NCI-H1436 (cell line): ENCODE measurements around the gene MED15.

Source experiments
- DNase-seq: peaks from one replicate; lab custom pipeline; 2025; lab: John Stamatoyannopoulos, UW

The MED15 gene

DNA sequence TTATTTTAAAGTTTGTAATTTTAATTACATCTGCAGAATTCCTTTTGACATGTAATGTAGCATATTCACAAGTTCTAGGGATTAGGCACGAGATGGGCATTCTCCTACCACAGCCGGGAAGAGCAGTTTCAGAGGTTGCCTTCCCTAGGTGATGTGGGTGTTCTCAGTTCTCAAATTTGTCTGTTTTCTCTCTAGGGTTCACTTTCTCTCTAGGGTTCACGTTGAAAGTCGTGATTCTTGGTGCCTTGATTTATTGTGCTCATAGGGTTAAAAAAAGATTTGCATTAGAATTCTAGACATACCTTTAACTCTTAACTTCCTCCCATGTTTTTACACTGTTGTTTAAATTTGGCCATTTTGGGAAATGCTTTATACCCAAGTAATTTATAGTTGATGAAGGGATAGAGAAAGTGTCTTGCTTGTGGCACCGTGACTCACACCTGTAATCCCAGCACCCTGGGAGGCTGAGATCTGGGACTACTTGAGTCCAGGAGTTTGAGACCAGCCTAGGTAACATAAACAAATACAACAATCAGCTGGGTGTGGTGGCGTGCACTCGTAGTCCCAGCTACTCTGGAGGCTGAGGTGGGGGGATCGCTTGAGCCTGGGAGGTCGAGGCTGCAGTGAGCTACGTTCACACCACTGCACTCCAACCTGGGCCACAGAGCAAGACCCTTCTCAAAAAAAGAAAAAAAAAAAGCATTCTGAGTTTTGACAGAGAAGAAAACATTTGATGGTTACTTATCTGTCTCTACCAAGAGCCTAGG lies 3.6 kb downstream of the MED15 start:
- DNase-seq, result no peak

DNA sequence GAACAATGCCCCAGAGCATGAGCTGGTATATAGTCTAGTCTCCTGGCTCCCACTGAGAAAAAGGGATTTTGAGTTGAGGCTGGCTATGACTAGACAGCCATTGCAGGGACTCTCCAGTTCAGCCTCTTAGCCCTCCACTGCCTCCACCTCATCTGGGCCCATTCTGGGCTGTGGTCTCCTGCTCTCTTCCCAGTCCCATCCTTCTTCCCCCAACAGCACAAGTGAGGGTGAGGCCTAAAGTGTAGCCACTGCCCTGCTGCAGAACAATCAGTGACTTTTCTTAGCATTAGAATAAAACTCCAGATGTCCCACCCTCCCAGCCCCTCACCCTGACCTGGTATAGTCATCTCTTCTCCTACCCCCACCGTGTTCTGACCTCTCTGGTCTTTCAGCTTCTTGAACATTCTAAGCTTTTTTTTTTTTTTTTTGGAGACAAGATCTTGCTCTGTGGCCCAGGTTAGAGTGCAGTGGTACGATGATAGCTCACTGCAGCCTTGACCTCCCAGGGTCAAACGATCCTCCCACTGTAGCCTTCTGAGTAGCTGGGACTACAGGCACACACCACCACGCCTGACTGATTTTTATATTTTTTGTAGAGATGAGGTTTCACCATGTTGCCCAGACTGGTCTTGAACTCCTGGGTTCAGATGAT lies 4.3 kb downstream of the MED15 start:
- no peak for DNase-seq

DNA sequence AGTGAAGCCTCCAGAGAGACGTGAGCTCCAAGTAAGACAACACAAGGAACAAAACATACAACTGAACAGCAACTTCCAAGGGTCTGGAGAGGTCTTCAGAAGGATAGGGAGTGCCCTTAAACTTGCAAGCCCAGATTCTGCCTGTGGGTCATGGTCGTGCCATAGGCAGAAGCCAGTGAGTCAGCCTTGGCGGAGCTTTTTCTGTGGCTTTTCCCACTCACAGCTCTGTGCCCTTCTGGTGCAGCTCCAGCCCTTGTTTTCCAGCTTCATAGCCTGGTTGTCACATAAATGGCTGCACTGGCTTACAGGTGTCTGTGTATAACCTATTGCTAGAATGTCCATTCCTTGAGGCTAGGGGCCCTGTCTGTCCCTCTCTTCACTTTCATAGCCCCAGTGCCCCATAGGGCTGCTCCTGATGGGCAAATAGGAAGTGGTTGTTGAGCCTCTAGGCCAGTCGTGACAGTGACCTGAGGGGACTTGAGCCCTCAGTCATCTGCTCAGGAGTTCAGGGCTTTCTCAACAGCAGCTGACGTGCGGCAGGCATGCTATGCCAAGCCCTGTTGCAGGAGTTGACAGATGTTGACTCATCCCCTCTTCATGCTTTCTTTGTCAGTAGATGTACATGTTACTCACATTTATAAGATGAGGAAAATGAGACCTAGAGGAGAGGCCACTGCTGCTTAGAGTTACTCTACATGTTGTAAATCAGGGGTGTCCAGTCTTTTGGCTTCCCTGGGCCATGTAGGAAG lies 7.4 kb downstream of the MED15 start:
- DNase-seq, result no peak

DNA sequence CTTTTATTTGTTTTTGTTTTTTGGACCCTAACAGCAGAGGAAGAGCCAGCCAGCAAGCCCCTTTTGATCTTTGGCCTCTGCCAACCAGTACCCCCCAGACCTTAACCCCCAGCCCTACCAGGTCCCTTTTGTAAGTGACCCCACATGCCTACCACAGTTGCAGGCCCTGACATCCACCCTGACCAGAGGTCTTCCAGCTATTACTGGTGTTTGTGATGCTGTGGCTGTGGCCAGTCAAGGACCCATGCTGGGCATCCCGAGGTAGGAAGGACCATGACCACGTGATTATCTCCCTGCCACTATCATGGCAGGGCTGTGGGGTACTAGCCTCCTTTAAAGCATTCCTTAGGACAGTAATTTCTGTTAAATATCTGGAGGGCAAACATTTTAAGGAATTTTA lies 9.0 kb downstream of the MED15 start:
- no peak for DNase-seq

DNA sequence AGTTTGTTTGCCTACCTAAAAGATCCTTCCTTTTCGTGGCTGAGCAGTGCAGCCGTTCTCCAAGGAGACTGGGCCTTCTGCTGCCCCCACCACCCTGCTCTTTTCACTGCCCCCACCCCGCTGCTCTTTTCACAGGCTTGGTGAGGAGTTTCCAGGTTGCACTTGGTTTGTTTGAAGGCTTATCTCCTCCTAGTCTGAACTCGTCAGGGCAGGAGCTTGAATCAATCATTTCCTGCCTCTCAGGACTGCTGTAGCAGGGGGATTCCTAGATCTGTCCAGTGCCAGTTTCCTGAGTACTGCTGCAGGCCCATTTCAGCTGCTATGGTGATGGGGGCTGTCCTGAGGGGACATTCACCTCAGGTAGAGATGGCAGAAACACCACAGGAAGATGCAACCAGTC lies 10.0 kb downstream of the MED15 start:
- no peak for DNase-seq

DNA sequence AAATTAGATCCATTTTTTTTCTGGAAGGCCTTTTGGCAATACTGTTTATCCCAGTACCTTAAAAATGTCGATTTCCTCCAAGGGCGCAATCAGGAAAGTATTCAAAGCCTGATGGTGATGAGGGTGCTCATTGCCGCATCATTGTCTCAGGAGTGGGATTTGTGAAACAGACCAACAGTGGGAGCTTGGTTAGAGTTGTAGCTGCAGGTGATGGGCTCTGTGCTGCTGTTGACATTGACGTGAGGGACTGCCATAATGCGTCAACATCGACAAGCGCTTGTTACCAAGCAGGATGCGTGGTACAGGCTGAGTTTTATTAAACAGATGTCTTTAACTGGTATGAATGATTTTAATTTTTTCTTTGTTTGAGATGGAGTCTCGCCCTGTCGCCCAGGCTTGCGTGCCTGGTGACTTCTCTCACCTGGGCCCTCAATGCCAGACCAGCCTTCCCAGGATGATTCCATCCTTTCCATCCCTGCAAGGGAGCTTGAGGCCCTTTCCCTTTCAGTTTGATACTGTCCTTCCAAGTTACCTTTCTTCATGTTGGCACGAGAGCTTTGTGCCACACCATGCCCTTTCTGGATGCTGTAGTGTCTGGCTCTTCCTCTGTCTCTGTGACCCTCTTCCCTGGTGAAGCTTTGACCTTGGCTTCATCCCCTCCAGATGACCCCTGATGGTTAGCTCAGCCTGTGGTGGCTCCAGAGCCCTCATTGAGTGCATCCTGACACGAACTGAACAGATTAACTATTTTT lies 10.6 kb downstream of the MED15 start:
- no peak for DNase-seq

DNA sequence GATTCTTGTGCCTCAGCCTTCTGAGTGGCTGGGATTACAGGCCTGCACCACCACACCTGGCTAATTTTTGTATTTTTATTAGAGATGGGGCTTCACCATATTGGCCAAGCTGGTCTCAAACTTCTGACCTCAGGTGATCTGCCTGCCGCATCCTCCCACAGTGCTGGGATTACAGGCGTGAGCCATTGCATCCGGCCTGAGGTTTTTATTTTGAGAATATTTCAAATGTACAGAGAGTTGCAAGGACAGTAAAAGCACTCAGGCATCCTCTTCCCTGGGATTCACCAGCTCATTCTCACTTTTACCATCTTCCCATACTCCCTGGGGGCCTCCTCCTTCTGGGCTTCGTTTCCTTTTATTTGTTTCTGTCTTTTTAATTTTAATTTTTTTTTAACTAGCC lies 12.1 kb downstream of the MED15 start:
- no peak for DNase-seq

DNA sequence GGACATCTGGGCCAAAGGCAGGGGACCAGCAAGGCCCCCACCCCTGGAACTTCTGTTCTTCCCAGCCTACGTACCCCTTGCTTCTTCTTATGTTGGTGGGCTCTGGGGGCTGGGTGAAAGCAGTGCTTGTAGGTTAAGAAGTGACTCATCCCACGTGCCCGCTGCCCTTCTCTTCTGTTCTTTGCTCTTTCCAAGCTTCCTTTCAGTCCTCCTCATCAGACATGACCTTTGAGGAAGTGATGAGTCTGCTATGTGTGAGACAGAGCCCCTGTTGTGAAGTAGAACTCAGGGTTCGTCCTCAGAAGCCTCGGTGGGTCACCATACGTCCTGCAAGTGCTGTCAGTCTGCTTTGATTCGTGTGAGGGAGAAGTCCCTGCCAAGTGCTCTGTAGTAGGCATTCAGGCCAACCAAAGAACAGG lies 12.7 kb downstream of the MED15 start:
- DNase-seq, result no peak

DNA sequence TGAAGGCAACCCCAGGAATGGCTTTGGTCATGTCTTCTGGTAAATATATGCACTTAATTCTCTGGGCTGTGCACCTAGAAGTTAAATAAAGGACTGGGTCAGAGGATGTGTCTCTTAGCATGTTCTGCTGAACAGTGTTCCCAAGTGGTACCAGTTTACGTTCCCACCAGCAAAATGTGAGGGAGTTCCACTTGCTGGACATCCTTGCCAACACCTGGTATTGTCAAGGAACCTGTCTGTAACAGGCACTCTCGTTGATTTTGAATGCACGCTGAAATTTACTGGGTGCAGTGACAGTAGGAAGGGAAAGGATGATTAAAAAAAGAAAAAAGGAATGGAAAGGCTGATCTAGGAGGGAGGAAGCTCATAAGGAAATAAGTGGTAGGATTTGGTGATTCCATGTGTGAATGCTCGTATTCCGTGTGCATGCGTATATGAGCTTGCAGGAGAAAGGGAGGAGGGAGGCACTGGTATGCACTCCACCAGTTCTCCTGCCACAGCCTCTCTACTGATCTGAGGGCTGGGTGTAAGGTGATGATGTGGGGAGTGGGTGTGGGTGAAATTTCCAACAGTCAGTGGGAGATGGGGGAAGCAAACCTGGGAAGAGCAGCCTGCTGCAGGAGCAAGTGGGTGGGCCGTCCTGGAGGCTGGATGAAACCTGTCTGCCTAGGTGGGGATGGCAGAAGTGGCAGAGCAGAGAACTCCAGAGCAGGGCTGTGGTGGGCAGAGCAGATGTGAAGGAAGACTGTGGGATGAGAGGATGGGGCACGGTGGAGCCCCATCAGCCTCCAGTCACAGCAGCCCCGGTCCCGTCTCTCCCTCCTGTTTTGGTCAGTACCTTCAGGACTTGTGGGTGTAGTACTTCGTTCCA lies 15.0 kb downstream of the MED15 start:
- no peak for DNase-seq

DNA sequence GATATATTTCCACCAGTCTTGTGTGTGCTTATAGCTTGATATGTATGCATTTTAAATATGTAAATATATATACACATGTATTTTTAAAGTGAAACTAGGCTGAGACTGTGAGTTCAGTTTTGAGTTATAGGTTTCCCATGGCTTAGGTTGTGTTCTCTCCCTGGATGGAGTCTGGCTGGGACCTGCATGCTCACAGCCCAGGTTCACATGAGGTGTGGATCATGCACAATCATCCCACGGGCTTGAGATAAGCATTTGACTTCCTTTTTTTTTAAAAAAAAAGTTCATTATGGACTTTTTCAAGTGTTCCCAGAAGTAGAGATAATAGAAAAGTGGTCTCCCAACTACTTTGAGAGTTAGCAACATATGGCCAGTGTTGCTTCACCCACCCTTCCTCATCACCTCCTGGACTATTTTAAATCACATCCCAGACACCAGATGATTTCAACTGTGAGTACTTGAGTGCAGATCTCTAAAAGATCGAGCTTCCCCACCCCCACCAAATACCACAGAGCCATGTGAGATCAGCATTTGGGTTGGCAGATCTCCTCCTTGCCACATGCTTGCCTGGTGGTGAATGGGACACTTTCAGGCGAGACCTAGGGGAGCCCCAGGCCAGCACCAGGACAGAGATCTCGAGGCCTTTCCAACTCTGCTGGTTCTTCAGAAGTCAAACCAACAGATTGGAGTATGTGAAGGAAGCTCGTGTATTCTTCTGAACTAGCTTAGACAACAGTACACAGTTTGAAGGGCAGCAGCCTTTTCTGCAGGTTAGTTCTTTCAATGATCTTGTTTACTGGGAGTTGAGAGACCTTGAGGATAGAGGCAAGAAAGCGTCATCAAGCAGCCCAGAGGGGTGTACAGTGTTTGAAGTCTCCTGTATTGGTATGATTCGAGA lies 15.9 kb downstream of the MED15 start:
- DNase-seq, result no peak

DNA sequence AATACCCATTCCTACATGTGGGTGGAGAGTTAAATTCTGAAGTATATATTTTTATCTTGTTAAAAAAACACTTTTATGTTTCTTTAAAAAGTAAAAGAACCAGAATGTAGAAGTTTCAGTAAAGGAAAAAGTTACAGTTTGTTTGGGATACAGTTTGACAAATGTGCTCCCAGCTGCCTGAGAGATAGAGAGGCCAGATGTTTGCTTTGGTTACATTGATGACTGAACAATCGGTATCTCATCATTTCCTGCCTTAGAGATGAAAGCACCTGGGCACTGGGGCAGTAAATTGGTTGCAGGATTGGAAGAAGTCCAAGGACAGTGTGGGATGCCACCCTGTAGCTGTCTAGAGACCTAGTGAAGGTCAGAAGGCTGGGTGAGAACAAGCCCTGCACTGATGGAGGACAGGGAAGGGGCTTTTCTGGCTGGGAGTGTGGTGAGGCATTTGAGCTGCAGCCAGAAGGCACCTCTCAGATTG lies 16.6 kb downstream of the MED15 start:
- no peak for DNase-seq

DNA sequence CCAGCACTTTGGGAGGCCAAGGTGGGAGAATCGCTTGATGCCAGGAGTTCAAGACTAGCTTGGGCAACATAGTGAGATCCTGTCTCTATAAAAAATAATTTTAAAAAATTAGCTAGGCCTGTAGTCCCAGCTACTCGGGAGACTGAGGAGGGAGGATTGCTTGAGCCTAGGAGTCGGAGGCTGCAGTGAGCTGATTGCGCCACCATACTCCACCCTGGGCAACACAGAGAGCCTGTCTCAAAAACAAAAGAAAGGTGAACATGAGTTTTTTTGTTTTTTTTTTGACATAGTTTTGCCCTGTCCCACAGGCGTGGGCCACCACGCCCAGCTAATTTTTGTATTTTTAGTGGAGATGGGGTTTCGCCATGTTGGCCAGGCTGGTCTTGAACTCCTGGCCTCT lies 17.6 kb downstream of the MED15 start:
- no peak for DNase-seq

DNA sequence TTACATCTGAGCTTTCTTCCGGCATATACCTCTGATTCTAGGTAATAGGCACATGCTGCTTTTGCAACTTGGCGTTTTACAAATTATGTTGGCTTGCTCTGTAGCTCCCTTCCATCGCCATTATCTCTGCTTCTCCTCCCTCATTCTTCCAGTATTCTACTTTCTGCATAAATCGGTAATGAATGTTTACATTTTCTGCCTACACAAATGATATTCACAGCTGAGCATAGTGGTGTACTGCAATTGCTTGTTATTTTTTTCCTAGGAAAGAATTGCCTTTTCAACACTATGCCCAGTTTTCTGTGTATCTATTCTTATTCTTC lies 18.9 kb downstream of the MED15 start:
- no peak for DNase-seq

DNA sequence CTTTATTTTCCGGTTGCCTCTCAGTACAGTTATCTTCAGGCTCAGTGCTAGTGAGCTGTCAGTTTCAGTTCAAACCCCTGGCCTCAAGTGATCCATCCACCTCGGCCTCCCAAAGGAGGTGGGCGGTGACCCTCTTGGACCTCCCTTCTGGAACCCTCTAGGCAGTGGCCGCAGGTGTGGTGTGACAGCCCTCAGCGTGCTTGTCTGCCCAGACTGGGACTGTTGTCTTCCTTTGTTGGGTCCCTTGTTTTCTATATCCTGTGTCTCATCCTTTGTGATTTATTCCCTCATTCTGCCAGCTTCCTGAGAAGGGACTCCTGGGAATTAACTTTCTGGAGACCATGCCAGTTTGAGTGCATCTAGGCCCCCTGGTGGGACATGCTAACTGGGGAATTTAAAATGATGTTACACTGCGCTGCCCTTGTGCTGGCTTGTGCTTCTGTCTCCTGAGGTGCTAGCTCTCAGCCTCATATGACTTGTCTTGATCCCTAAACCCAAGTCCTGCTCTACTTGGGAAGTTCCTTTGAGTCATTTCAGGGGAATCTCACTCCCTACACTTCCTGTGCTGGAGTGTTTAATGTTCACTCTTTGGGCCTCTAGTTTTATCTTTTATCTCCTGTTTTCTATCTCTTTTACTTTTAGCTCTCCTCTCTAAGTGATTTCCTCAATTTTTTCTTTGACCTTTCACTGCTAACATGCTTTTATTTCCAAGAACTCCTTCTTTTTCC lies 19.4 kb downstream of the MED15 start:
- no peak for DNase-seq

DNA sequence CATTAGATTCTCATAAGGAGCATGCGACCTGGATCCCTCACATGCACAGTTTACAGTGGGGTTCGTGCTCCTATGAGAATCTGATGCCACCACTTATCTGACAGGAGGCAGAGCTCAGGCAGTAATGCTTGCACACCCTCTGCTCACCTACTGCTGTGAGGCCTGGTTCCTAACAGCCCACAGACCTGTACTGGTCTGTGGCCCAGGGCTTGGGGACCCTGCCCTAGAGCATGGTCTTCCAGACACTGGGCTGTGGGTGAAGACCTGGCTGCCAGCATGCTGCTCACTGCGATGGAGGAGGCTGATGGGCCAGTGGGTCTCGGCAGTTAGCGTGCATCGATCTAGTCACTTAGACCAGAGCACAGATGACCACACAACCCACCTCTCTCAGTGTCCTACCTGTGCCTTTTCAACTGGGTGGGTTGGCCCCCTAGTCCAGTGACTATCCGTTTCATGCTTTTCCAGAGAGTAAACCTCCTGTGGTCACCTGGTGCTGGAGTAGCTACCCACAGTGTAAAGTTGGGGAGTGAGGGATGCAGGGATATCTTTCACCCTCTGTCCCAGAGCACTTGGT lies 21.1 kb downstream of the MED15 start:
- DNase-seq, result no peak

DNA sequence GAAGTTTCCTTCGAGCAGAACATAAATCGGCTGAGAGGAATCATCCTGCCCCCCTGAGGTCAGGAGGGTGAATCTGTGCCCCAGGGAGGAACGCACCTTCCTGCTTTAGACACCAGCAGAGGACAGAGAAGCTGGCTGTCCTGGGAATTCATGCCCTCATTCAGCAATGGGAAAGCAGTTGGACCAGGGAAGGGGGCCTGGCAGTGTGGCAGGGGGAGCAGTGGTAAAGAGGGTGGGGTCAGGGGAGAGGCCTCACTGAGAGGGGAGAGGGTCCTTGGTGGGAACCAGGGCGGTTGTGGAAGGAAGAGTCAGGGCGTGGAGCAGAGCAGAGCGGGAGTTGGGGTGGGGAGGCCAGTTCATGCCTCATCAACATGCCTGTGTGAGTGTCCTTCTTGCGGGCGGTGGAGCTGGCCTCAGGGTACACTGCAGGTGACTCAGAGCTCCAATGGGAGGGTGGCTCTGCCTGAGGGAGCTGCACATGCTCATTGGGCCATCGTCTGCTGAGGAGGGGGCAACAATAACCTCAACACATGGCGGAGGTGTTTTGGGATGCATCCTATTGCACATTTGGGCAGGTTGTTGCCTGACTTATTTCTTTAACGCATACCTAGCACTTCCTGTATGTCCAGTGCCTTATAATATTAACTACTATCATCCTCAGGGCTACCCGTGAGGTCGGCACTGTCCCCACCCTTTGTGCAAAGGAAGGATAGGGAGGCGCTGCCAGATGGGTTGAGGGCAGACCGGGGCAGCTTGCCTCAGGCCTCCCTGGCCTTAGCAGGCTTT lies 23.2 kb downstream of the MED15 start:
- DNase-seq, result no peak

DNA sequence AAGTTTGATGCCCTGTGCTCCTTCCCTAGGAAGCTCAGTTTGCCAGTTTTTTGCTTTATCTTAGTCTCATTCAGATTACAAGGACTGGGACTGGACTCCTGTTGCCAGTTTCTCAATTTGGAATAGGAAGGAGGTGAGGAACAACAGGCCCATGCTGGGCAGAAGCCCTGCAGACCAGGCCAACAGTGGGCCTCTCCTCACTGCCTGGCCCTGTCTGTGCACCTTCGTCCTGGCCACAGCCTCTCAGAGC lies 23.7 kb downstream of the MED15 start:
- no peak for DNase-seq

DNA sequence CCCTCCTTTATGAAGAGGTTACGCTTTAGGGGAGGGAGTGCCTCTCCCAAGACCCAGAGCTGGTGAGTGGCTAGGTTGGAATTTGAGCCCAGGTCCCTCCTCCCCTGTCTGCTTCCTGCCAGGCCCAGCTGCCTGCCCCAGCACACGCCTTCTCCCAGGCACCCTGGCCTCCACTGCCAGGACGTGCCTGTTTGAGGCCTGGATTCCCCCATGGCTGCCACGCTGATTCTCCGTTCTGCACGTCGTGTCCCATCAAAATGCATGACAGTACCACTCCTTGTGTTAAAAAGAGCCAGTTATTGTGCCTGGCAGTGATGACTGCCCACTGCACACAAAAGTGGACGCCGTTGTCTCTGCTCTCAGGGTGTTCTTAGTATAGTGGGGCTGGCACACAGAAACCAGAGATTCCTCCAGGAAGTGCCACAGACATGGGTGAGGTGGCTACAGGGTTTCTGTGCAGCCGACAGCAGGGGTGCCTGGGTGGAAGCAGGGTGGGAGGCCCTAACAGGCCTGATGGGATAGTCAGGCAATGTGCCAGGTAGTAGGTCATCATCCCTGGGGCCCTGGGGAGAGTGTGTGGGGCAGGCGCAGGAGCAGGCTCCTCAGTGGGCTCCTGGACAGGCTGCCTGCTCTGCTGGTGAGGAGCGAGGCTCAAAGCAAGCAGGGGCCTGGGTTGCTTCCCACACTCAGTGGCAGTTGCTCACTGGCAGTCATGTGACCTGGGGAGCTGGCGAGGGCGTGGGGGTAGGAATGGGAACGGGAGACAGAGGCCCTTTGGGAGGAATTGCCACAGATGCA lies 24.2 kb downstream of the MED15 start:
- DNase-seq, result no peak
